ENCODE measurements around the gene RGL1. TPM values are rescaled to one million over a fixed set of nuclear protein-coding genes. Genes with fewer than 3 reads are reported as not detected.

The RGL1 gene
- total RNA-seq, 1 donor from 2014 or later, result 0.26 TPM

DNA sequence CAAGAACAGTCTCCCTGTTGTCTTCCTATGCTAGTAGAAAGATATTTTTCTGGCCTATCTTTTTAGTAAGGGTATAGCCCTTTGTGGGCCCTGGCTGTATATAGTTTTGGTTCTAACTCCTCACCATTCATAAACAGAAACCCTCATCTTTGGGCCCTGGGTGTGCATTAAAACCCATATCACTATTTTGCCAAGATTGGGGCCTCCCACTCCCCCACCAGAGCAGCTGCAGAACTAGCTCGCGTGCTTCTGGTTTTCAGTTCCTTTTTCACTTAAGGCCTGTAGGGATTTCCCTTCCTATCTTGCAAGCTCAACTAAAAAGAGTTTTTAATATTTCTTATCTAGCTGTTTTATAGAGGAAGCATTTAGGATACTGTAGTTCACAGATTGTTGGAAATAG lies 106.4 kb downstream of the RGL1 start:
- Histone ChIP-seq H3K27me3 (ENCODE audit: control insufficient read depth, insufficient read depth, low read length) (no peaks in the 10 kb centered on the region), H3K4me3 (ENCODE audit: low read depth, low read length) (no peak overlapping the region), H3K36me3 (ENCODE audit: control insufficient read depth, insufficient read depth, low read length) (no peaks in the 10 kb centered on the region)
- TF ChIP-seq, protein P1, sequence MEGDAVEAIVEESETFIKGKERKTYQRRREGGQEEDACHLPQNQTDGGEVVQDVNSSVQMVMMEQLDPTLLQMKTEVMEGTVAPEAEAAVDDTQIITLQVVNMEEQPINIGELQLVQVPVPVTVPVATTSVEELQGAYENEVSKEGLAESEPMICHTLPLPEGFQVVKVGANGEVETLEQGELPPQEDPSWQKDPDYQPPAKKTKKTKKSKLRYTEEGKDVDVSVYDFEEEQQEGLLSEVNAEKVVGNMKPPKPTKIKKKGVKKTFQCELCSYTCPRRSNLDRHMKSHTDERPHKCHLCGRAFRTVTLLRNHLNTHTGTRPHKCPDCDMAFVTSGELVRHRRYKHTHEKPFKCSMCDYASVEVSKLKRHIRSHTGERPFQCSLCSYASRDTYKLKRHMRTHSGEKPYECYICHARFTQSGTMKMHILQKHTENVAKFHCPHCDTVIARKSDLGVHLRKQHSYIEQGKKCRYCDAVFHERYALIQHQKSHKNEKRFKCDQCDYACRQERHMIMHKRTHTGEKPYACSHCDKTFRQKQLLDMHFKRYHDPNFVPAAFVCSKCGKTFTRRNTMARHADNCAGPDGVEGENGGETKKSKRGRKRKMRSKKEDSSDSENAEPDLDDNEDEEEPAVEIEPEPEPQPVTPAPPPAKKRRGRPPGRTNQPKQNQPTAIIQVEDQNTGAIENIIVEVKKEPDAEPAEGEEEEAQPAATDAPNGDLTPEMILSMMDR (IDR thresholded peaks at IDR 0.05; ENCODE audit: insufficient read depth, low read length, severe bottlenecking), result no peak
- no peak for DNase-seq (ENCODE audit: low read depth)
- FAIRE-seq, result no peak

DNA sequence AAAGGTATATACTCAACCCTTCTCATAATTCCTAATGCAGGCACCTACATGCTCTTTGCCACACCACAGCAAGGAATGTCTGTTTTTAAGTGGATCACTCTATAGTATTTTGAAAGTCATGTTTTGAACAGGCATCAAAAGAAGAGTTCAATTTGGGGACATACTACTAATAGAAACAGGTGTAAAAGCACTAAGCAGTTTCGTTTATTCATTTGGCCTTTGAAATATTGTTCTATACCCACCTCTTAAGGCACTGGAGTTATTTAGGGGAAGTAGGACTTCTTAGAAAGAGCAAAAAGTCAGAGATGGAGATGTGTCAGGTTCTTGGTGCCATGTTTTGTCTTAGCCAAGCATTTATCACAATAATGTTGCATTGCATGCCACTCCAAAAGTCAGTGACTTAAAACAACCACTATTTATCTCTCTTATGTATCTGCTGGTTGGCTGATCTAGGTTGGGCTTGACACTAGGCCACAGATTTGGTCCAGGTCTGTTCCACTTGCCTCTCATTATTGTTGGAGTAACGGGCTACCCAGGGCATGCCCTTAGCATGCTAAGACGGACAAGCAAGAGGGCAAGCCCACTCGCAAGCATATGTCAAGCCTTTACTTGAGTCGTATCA lies 107.5 kb downstream of the RGL1 start:
- DNase-seq (ENCODE audit: low read depth), result no peak
- Histone ChIP-seq H3K4me3 (ENCODE audit: low read depth, low read length) (no peak overlapping the region), H3K36me3 (ENCODE audit: control insufficient read depth, insufficient read depth, low read length) (no peaks in the 10 kb centered on the region), H3K27me3 (ENCODE audit: control insufficient read depth, insufficient read depth, low read length) (no peaks in the 10 kb centered on the region)
- TF ChIP-seq, protein P1 (IDR thresholded peaks at IDR 0.05; ENCODE audit: insufficient read depth, low read length, severe bottlenecking), result no peak
- no peak for FAIRE-seq

DNA sequence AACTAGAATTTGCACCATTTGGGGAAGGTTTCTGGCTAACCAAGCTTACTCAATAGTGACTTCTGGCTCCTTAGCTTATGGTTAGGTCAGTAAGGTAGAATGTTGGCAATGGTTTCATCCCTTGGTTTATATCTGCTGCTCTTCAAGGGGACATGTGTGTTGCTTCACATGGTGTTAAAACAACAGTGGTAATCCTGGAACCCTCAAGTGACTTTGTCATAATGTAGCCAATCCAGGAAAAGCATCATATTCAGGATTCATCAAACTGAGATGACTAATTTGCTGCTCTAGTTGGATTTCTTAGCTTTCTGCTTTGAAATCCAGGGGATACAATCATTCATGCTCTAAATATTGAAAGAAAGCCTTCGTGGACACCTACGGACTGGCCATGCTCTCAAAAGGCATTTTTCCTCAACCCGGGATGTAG lies 108.7 kb downstream of the RGL1 start:
- H3K4me3 ChIP-seq (ENCODE audit: low read depth, low read length), result no peak overlapping the region
- H3K27me3 ChIP-seq (ENCODE audit: control insufficient read depth, insufficient read depth, low read length), result no peaks in the 10 kb centered on the region
- TF ChIP-seq, protein P1 (IDR thresholded peaks at IDR 0.05; ENCODE audit: insufficient read depth, low read length, severe bottlenecking), result no peak
- FAIRE-seq (no peak), DNase-seq (ENCODE audit: low read depth) (no peak)
- H3K36me3 ChIP-seq (ENCODE audit: control insufficient read depth, insufficient read depth, low read length), result no peaks in the 10 kb centered on the region

DNA sequence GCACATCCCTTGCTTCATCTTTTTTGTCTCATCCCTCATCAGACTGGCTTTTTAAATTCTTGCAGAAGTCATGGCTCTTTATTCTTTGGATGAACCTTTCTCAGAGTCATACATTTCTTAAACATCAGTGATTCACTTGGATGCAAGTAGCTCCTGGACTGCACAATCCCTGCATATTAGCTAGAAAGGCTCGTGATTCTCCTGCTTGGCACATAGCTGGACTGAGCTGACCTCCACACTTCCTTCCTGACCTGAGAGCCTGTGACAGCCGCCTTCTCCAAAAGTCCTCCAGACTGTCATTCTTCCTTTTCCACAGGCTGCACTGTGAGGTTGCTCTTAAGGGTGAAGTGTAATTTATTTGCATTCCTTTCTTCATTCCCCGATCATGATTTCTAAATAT lies 109.4 kb downstream of the RGL1 start:
- no peaks in the 10 kb centered on the region for H3K36me3 ChIP-seq (ENCODE audit: control insufficient read depth, insufficient read depth, low read length)
- DNase-seq (ENCODE audit: low read depth) (no peak), FAIRE-seq (no peak)
- no peaks in the 10 kb centered on the region for H3K27me3 ChIP-seq (ENCODE audit: control insufficient read depth, insufficient read depth, low read length)
- TF ChIP-seq, protein P1 (IDR thresholded peaks at IDR 0.05; ENCODE audit: insufficient read depth, low read length, severe bottlenecking), result no peak
- no peak overlapping the region for H3K4me3 ChIP-seq (ENCODE audit: low read depth, low read length)

DNA sequence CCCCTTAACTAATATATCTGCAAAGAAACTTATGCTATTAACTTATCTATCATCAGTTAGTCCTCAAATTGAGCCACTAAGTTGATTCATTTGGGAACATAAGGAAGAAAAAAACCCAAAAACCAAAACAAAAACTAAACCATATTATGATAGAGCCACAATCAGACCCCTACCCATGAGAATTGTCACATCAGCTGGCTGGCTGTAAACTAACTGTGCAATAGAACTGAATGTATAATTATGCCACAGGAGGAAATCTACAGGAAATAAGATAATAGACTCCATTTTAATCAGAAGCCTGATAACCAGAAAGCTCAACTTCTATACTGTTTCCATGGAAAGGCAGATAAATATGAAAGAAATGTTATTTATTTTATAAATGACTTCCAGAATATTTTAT lies 110.0 kb downstream of the RGL1 start:
- FAIRE-seq, result no peak
- H3K27me3 ChIP-seq (ENCODE audit: control insufficient read depth, insufficient read depth, low read length), result no peaks in the 10 kb centered on the region
- H3K4me3 ChIP-seq (ENCODE audit: low read depth, low read length), result no peak overlapping the region
- no peak for DNase-seq (ENCODE audit: low read depth)
- H3K36me3 ChIP-seq (ENCODE audit: control insufficient read depth, insufficient read depth, low read length), result no peaks in the 10 kb centered on the region
- TF ChIP-seq, protein P1 (IDR thresholded peaks at IDR 0.05; ENCODE audit: insufficient read depth, low read length, severe bottlenecking), result no peak

All from bronchial epithelial cell (primary cell).